Activated CD4-positive, alpha-beta memory T cell treated with anti-CD3 and anti-CD28 coated beads for 36 hours (primary cell): ENCODE results near the gene UMPS. TPM values are rescaled to one million over a fixed set of nuclear protein-coding genes. Genes with fewer than 3 reads are reported as not detected.
A peak's percentile ranks its signal among the peaks of the same experiment; 100 is the strongest.
"Not testable (repeated sequence)": the region's sequence is repeated elsewhere in the genome, so short reads cannot be mapped to it uniquely, and the experiment has no call there.

Experiments
- CTCF ChIA-PET: fragments of 350-600 bp; sonication (Branson Sonifier 250); formaldehyde crosslinking; loops from one replicate; lab custom pipeline; 2021; ENCODE audit warnings: antibody characterized with exemption, inconsistent platforms; lab: Charles Lee
- POLR2A ChIA-PET: fragments of 350-600 bp; sonication (Branson Sonifier 250); formaldehyde crosslinking; loops from one replicate; lab custom pipeline; 2021; ENCODE audit warnings: antibody characterized with exemption; lab: Charles Lee
- DNase-seq: peaks from one replicate; pipeline ENCODE4 v3.0.0-alpha.2; 2020
- H3K27ac Mint-ChIP-seq: one replicate; pipeline ENCODE4 v1.8.0; 2021; ENCODE audit warnings: mixed read lengths
- H3K27me3 Mint-ChIP-seq: one replicate; pipeline ENCODE4 v1.8.0; 2021; ENCODE audit warnings: mixed read lengths
- H3K36me3 Mint-ChIP-seq: one replicate; pipeline ENCODE4 v1.8.0; 2021; ENCODE audit warnings: mixed read lengths
- H3K4me1 Mint-ChIP-seq: one replicate; pipeline ENCODE4 v1.8.0; 2021; ENCODE audit warnings: low read depth, mixed read lengths
- H3K4me3 Mint-ChIP-seq: one replicate; pipeline ENCODE4 v1.8.0; 2021; ENCODE audit warnings: mild to moderate bottlenecking, mixed read lengths
- H3K9me3 Mint-ChIP-seq: one replicate; pipeline ENCODE4 v1.8.0; 2021; ENCODE audit warnings: mixed read lengths
- intact Hi-C: fragments of 100-400 bp; cut with micrococcal nuclease; formaldehyde crosslinking; loops from one replicate; pipeline ENCODE4 v1.15.1; 2023
- total RNA-seq, 2 experiments: library from RNA; stranded (reverse); gene quantifications; one replicate each; pipeline ENCODE4 v1.2.3, GENCODE V29; 2021

Gene UMPS
- total RNA-seq, 2 experiments from 2014 or later: 40.9 to 48.1 TPM

GRCh38 chr3:124714223-124714853 lies 15.9 kb upstream of the UMPS start:
- Mint-ChIP-seq H3K27me3 (peaks cover 6% of the 10 kb centered on the region), H3K36me3 (no peaks in the 10 kb centered on the region), H3K9me3 (no peaks in the 10 kb centered on the region), H3K4me1 (no peaks in the 10 kb centered on the region), H3K27ac (no peak overlapping the region), H3K4me3 (no peak overlapping the region)
- ChIA-PET CTCF (no interaction called here), POLR2A (no interaction called here)
- intact Hi-C loops: no loop called here
- no peak for DNase-seq

DNA sequence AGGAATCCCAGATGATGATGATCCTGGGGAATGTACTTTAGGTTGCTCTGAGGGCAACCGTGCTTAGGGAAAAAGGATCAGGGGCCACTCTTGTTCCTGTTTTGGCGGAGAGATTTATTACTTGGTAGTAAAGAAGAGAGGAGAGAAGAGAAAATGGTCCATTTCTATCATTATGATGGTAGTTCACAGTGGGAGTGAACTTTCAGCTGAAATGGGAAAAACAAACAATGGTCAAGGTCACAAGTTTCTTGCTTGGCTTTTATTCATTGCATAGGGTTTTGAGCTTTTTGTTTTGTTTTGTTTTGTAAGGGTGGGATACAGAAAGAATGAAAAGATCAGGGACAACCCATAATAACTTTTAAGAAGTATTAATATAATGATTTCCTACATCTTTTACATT lies 7.7 kb upstream of the UMPS start:
- DNase-seq: no peak
- intact Hi-C loops: no loop called here
- H3K4me1 Mint-ChIP-seq: no peaks in the 10 kb centered on the region
- ChIA-PET POLR2A (no interaction called here), CTCF (interaction anchor here (1.8 kb wide), 1 partner anchor 163 kb away, joined by 3 read pairs; no protein-coding TSS in a partner anchor)
- H3K4me3 Mint-ChIP-seq: no peak overlapping the region
- no peak overlapping the region for H3K27ac Mint-ChIP-seq
- peaks cover 26% of the 10 kb centered on the region for H3K27me3 Mint-ChIP-seq
- no peaks in the 10 kb centered on the region for H3K36me3 Mint-ChIP-seq
- H3K9me3 Mint-ChIP-seq: no peaks in the 10 kb centered on the region

GRCh38 chr3:124730941-124731297 lies 667 bp downstream of the UMPS start:
- Mint-ChIP-seq H3K36me3 (peaks cover 20% of the 10 kb centered on the region), H3K27me3 (peaks cover 7% of the 10 kb centered on the region), H3K27ac (peak overlapping the region; percentile 94), H3K4me1 (peaks cover 35% of the 10 kb centered on the region), H3K4me3 (peak overlapping the region; percentile 97), H3K9me3 (no peaks in the 10 kb centered on the region)
- ChIA-PET CTCF (interaction anchor here (2.0 kb wide), 2 partner anchors 30 to 170 kb away, joined by 8 to 10 read pairs; no protein-coding TSS in a partner anchor), POLR2A (interaction anchor here (0.6 to 1.3 kb wide), 3 partner anchors 9 to 91 kb away, joined by 3 read pairs; no protein-coding TSS in a partner anchor)
- intact Hi-C loops: no loop called here
- DNase-seq: peak; percentile 25

GRCh38 chr3:124731760-124732159 lies 1.5 kb downstream of the UMPS start:
- POLR2A ChIA-PET: interaction anchor here (0.6 kb wide), 1 partner anchor 63 kb away, joined by 3 read pairs; no protein-coding TSS in a partner anchor
- intact Hi-C loops: no loop called here
- H3K4me3 Mint-ChIP-seq: peak overlapping the region; percentile 46

GRCh38 chr3:124741027-124741426 lies 10.8 kb downstream of the UMPS start:
- no peak overlapping the region for H3K27ac Mint-ChIP-seq
- no peaks in the 10 kb centered on the region for H3K9me3 Mint-ChIP-seq
- intact Hi-C loops: no loop called here
- no peaks in the 10 kb centered on the region for H3K27me3 Mint-ChIP-seq
- POLR2A ChIA-PET: no interaction called here
- H3K36me3 Mint-ChIP-seq: peaks cover 55% of the 10 kb centered on the region
- CTCF ChIA-PET: interaction anchor here (3.9 kb wide), 1 partner anchor 19 kb away, joined by 20 read pairs; no protein-coding TSS in a partner anchor
- H3K4me1 Mint-ChIP-seq: peaks cover 10% of the 10 kb centered on the region
- no peak for DNase-seq
- no peak overlapping the region for H3K4me3 Mint-ChIP-seq

More at GRCh38 chr3:124731760-124732159, 1.5 kb downstream of the UMPS start:
- Mint-ChIP-seq H3K27ac (no peak overlapping the region), H3K27me3 (peaks cover 7% of the 10 kb centered on the region), H3K9me3 (no peaks in the 10 kb centered on the region), H3K36me3 (peaks cover 20% of the 10 kb centered on the region), H3K4me1 (peaks cover 35% of the 10 kb centered on the region)
- CTCF ChIA-PET: interaction anchor here (1.0 to 2.0 kb wide), 3 partner anchors 29 to 170 kb away, joined by 5 to 10 read pairs (median 8); no protein-coding TSS in a partner anchor
- DNase-seq: no peak

DNA sequence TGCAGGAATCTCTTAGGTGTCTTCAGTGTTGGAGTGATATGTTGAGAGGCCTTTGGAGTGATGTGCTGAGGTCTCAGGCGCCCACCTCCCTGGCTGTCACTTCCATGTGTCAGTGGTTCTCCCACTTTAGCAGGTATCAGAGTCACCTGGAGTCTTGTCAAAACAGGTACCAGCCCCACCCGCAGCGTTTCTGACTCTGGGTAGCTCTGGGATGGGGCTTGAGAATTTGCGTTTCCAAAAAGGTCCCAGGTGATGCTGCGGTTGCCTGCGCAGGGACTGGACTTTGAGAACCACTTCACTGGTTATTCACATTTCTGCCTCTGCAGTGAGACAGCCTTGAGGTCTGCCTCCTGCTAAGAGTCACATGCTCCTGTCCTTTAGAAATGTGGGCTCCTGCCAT lies 15.5 kb downstream of the UMPS start:
- ChIA-PET POLR2A (no interaction called here), CTCF (interaction anchor here (4.4 kb wide), 1 partner anchor 15 kb away, joined by 23 read pairs; no protein-coding TSS in a partner anchor)
- no peak overlapping the region for H3K27ac Mint-ChIP-seq
- no peak overlapping the region for H3K4me3 Mint-ChIP-seq
- H3K27me3 Mint-ChIP-seq: no peaks in the 10 kb centered on the region
- no peaks in the 10 kb centered on the region for H3K4me1 Mint-ChIP-seq
- peaks cover 28% of the 10 kb centered on the region for H3K36me3 Mint-ChIP-seq
- H3K9me3 Mint-ChIP-seq: no peaks in the 10 kb centered on the region
- no peak for DNase-seq
- intact Hi-C loops: no loop called here

- H3K4me1 Mint-ChIP-seq: no peaks in the 10 kb centered on the region
- POLR2A ChIA-PET: no interaction called here
- H3K27me3 Mint-ChIP-seq: no peaks in the 10 kb centered on the region
- no peak overlapping the region for H3K4me3 Mint-ChIP-seq
- CTCF ChIA-PET: interaction anchor here (1.0 to 4.4 kb wide), 2 partner anchors 13 to 59 kb away, joined by 3 to 23 read pairs; no protein-coding TSS in a partner anchor
- no peak for DNase-seq
- H3K9me3 Mint-ChIP-seq: no peaks in the 10 kb centered on the region
- intact Hi-C loops: no loop called here
- H3K27ac Mint-ChIP-seq: no peak overlapping the region
- H3K36me3 Mint-ChIP-seq: peaks cover 18% of the 10 kb centered on the region
Measured at GRCh38 chr3:124747111-124747981, 17.1 kb downstream of the UMPS start.

GRCh38 chr3:124748560-124749198 lies 18.4 kb downstream of the UMPS start:
- Mint-ChIP-seq H3K27ac (no peak overlapping the region), H3K4me3 (no peak overlapping the region), H3K36me3 (peaks cover 12% of the 10 kb centered on the region), H3K27me3 (no peaks in the 10 kb centered on the region), H3K4me1 (no peaks in the 10 kb centered on the region), H3K9me3 (no peaks in the 10 kb centered on the region)
- POLR2A ChIA-PET: no interaction called here
- CTCF ChIA-PET: interaction anchor here (4.4 kb wide), 1 partner anchor 12 kb away, joined by 23 read pairs; no protein-coding TSS in a partner anchor
- intact Hi-C loops: no loop called here
- no peak for DNase-seq

DNA sequence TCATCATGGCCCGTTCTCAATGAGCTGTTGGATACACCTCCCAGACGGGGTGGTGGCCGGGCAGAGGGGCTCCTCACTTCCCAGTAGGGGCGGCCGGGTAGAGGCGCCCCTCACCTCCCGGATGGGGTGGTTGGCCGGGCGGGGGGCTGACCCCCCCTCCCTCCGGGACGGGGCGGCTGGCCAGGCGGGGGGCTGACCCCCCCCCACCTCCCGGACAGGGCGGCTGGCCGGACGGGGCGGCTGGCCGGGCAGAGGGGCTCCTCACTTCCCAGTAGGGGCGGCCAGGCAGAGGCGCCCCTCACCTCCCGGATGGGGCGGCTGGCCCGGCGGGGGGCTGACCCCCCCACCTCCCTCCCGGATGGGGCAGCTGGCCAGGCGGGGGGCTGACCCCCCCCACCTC lies 19.6 kb downstream of the UMPS start:
- H3K9me3 Mint-ChIP-seq, H3K36me3 Mint-ChIP-seq, intact Hi-C loops, DNase-seq, H3K4me1 Mint-ChIP-seq, H3K27ac Mint-ChIP-seq, CTCF ChIA-PET, H3K4me3 Mint-ChIP-seq, POLR2A ChIA-PET, H3K27me3 Mint-ChIP-seq: not testable (repeated sequence)

DNA sequence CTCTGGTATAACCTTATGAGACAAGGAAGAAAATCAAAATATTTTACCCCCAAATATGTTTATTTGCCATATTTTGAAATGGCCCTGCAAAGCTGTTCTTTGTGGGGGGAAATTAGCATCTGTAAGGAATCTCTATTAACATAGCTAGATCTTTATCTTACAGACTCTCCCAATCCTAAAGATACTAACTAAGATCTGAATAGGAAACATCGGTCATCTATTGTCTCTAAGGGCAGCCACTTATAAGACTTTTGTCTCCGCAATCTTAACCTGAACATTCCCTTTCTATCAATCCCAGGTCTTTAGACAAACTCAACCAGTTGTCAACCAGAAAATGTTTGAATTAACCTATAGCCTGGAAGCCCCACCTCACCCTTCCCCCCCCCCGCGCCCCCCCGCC lies 21.2 kb downstream of the UMPS start:
- intact Hi-C loops: no loop called here
- POLR2A ChIA-PET: no interaction called here
- H3K27ac Mint-ChIP-seq: no peak overlapping the region
- peaks cover 1% of the 10 kb centered on the region for H3K36me3 Mint-ChIP-seq
- H3K9me3 Mint-ChIP-seq: no peaks in the 10 kb centered on the region
- DNase-seq: no peak
- no peaks in the 10 kb centered on the region for H3K27me3 Mint-ChIP-seq
- CTCF ChIA-PET: interaction anchor here (0.7 kb wide), 1 partner anchor 166 kb away, joined by 3 read pairs; no protein-coding TSS in a partner anchor
- no peak overlapping the region for H3K4me3 Mint-ChIP-seq
- no peaks in the 10 kb centered on the region for H3K4me1 Mint-ChIP-seq

DNA sequence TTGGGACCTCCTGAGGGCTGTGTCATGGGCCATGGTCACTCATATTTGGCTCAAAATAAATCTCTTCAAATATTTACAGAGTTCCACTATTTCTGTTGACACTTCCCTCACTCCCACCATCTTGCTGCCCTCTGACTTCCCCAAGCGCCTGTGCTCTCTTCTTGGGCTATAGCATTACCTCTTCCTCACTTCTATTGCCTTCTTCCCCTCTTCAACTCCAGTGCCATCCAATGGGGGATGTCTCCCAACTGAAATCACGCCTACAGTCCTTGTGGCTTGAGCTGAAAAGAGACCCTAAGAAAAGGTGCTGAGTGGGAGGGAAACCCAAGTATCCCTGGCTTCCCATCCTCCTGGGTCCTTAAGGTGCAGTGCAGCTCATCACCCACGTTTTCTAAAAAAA lies 21.8 kb downstream of the UMPS start:
- POLR2A ChIA-PET: no interaction called here
- DNase-seq: no peak
- no peak overlapping the region for H3K27ac Mint-ChIP-seq
- intact Hi-C loops: no loop called here
- no peak overlapping the region for H3K4me3 Mint-ChIP-seq
- no peaks in the 10 kb centered on the region for H3K4me1 Mint-ChIP-seq
- no peaks in the 10 kb centered on the region for H3K9me3 Mint-ChIP-seq
- no peaks in the 10 kb centered on the region for H3K27me3 Mint-ChIP-seq
- no peaks in the 10 kb centered on the region for H3K36me3 Mint-ChIP-seq
- CTCF ChIA-PET: no interaction called here

- H3K4me1 Mint-ChIP-seq, intact Hi-C loops, H3K4me3 Mint-ChIP-seq, H3K9me3 Mint-ChIP-seq, DNase-seq, POLR2A ChIA-PET, H3K27me3 Mint-ChIP-seq, H3K36me3 Mint-ChIP-seq, H3K27ac Mint-ChIP-seq: not testable (repeated sequence)
- CTCF ChIA-PET: interaction anchor here (0.9 to 7.9 kb wide), 3 partner anchors 23 to 167 kb away, joined by 3 to 285 read pairs (median 3); no protein-coding TSS in a partner anchor
Measured at GRCh38 chr3:124757926-124758325, 27.7 kb downstream of the UMPS start.
